Hematopoietic multipotent progenitor cell treated with erythropoietin and hydrocortisone succinate and interleukin-3 and kit ligand, for 4 days (in vitro differentiated cells): ENCODE data around the gene HOXA11.

ENCODE experiments used
- DNase-seq: peaks from one replicate; pipeline ENCODE4 v3.0.0-alpha.2; 2015

The HOXA11 gene

GRCh38 chr7:27156508-27156898 lies 28.5 kb downstream of the HOXA11 start, which contains the start of gene HOXA7:
TSS of gene HOXA7 (minus strand) at chr7:27156675. CDS start at chr7:27156545, 130 bp downstream.
- DNase-seq: peak; percentile 87

GRCh38 chr7:27155816-27156507 lies 29.1 kb downstream of the HOXA11 start:
- peak; percentile 78 for DNase-seq

DNA sequence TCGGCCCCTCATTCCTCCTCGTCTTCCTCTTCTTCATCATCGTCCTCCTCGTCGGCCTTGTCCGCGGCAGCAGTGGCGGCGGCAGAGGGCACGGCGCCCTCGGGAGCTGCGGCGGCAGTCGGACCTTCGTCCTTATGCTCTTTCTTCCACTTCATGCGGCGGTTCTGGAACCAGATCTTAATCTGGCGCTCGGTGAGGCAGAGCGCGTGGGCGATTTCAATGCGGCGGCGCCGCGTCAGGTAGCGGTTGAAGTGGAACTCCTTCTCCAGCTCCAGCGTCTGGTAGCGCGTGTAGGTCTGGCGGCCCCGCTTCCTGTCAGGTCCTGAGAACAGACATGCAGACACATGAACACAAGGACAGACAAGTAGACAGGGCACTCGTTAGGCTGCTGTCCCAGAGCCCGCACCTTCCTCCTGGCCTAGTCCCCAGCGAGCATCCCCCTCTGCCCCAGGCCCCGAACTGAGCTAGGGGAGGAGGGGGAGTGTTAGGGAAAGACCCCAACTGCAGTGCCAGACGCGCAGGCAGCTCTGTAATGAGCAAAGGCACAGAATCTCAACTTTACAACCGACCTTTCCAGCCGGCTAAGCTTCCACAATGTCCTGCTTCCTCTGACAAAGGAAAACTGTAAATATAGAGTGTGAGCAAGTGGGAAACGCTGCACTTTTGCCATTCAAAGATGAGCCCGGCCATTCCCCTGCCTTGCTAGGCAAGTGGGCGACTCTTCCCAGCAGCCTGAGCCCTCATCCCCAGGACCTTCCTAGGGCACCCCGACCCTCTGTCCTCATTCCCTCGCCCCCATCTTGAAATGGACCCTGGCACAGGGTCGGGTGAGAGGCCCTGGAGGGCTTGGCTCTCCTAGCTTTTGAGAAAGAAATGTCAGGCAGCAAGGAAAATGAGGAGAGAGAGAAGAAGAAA lies 29.9 kb downstream of the HOXA11 start:
- DNase-seq: peak; percentile 71

- no peak for DNase-seq
These were observed 30.7 kb downstream of the HOXA11 start for GRCh38 chr7:27154369-27154768.

DNA sequence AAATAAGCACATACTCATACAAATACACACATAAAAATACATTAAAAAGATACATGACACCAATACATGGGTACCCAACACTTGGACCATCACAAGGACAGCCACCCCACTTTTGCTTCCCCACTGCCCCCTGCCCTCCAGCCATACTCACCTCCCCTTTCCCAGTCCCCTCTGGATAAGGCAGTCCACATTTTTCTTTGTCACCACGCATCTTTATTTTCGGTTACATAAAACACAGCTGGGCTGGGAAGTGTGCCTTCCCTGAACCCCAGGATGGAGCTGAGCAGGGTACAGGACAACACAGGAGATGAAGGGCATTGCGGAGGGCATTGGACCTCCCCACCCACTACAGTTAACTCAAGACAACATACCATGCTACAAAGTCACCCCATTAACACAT lies 31.5 kb downstream of the HOXA11 start:
- DNase-seq: no peak

DNA sequence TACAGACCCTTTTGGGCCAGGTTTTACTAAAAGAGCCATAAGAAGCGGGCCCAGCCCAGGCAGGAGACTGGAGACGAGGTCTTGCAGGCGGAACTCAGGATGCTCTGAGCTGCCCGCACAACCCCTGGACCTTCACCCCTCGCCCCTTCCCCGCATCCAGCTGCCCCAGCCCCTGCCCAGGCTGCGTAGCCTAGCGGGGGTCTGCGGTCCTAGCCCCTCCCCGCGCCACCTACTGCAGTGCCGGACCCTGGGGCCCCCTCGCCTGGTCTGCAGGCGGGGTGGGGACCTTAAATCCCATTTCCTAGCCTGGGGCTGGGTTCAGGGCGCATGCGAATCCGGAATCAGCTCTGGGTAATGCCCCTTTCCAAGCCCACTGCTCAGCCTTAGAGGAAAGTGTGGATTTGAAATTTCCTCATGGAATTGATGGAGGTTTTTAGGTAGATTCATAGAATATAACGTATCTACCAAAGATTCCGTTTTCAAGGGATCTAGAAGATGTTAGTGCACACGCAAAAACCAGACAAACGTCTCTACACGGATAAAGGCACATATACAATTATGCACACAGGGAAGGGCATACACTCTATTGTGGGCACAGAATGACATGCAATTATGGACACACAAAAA lies 32.1 kb downstream of the HOXA11 start:
- DNase-seq: no peak

DNA sequence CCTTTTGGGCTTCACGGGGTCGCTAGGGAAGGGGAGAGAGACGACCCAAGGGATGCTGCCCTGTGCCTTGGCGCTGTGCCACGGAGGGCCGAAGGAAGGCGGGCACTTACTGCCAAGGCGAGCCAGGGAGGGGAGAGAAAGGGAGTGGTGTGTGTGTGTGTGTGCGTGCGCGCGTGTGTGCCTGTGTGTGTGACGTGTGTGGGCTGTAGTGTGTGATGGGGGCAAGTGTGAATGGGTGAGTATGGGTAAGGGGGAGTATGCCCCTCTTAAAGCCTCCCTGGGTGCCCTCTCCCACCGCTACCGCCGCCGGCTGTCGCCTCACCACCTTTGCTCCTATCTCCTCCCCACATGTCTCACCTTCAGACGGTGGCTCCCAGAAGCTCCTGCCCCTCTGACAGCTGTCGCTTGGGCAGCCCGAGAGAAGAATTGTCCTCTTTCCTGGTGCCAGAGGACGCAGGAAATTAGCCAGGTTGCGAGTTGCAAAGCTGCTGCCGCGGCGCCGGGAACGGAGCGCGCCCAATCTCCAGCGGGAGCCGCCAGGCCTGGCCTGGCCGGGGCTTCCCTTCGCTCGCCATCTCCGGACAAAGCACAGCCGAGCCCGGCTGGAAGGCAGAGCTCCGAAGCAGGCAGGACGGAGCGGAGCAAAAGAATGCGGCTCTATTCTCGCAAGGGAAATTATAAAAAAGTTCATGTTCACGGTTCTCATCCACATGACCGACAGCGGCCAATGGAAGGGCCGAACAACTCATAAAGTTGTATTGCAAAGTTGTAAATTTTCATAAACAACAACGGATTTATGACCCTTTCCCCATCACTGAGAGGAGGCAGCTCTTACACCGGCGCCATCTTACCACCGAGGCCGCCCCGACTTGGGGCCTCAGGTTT lies 32.9 kb downstream of the HOXA11 start, which contains the start of gene HOXA3:
Gene HOXA3, minus strand, starts transcription at position 653 of the 885 bp plus-strand sequence. CDS start 41,943 bp downstream, outside the sequence.
- DNase-seq: peak; percentile 79

- DNase-seq: no peak
These were observed 33.6 kb downstream of the HOXA11 start for GRCh38 chr7:27151341-27151930.

- DNase-seq: peak; percentile 93
These were observed 34.3 kb downstream of the HOXA11 start for GRCh38 chr7:27150568-27151340.

- no peak for DNase-seq
These were observed 35.0 kb downstream of the HOXA11 start for GRCh38 chr7:27149842-27150567.

DNA sequence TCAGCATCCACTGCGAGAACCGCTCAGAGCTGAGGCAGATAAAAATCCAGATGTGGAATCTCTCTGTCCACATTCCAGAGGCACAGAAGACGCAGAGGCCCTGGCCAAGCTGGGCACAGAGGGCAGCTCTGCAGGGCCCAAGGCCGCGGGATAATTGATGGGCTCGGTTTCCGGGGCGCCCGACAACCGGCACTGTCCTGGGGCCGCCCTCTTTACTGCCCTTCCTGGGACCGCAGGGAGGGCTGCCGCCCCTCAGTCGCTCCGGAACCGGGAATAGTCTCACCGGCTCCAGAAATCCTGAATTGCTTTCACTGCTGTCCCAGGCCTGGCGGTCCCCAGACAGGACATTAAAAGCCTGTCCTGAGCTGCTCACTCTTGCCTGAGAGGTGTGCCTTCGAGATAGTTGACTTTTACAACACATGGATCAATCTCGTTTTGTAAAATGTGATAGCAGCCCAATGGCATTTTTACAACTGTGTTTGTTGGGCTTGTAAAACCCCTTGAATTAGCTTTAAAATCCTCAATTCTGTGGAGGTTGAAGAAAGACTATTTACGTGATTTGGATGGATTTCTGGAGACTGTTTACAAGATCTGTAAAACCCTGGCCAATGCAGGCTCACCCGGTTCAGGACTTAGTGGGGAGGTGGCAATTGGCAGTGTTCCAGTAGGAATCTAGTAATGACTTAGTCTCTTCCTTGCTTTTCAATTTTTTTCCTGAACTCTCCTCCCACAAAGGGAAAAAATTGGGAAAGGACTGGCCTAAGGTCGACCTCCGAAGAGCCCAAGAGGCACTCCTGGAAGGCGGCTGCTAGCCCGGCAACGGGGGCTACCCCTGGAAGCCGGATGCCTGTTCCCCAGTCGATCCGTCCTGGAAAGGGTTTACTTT lies 36.0 kb downstream of the HOXA11 start:
- DNase-seq: no peak

DNA sequence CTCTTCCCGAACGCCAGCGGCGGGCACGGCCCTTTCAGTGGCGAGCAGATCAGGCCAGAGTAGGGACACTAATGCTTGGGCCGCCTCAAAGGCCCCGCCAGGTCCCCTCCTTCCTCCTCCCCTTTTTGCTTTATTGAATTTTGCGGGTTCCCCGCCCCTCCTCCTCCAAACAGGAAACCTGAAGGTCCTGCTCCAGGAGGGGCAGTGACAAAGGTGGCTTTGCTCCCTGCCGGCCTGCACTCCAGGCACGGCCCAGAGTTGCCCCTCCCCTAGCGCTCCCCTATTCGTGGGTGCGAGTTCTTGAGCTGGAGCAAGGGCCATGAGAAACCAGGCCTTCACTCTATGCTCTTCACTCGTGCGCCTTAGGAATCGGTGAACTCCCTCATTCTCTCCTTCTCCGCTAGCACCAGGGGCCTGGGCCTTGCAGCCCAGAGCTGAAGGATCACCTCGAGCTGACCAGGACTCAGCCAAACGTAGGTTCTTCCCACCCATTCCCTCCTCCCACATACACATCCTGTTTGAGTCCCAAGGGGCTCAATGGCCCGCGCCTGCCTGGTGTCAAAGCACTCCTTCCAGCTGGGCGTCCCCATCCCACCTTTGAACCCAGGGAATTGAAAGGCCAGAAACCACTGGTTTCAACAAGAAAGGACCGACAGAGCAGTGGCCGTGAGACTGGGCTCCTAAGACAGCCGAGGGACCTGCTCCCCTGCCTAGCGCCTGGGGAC lies 36.8 kb downstream of the HOXA11 start:
- DNase-seq: peak; percentile 64

DNA sequence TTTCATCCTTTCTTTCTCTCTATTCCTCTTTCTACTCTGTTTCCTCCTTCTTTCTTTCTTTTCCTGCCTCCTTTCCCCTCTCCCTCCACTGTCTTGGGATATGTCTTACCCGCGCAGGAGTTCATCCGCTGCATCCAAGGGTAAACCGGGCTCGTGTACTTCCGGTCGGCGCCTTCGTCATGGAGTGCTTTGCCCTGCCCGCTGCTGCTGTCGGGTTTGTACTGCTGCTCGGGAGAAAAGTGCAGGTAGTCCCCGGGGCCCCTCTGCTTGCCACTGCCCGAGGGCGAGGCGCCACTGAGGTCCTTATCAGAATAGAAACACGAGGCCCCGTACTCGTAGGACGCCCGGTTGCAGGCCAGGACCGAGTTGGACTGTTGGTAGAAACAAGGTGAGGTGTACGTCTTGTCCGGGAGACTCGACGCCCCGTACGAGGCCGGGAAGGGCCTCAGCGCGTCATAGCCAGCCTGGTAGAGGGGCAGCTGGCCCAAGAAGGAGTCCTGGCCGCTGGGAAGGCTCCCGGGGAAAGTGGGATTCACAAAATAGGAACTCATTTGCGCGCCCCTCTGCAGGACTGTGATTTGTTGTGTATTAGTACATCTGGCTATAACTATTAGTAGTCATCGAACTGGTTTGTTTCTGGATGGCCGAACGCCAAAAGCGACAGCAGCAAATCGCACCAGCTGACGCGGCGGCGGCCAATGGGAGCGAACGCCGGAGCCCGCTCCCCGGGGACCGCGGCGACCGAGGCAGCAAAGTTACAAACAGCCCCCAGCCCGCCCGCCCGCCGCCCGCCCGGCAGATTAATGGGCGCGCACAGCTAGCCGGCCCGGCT lies 37.6 kb downstream of the HOXA11 start, which contains the start of gene HOXA6:
Gene HOXA6, minus strand, starts transcription at position 576 of the 832 bp plus-strand sequence. Its CDS starts 25 bp downstream, at position 551.
- peak; percentile 60 for DNase-seq

DNA sequence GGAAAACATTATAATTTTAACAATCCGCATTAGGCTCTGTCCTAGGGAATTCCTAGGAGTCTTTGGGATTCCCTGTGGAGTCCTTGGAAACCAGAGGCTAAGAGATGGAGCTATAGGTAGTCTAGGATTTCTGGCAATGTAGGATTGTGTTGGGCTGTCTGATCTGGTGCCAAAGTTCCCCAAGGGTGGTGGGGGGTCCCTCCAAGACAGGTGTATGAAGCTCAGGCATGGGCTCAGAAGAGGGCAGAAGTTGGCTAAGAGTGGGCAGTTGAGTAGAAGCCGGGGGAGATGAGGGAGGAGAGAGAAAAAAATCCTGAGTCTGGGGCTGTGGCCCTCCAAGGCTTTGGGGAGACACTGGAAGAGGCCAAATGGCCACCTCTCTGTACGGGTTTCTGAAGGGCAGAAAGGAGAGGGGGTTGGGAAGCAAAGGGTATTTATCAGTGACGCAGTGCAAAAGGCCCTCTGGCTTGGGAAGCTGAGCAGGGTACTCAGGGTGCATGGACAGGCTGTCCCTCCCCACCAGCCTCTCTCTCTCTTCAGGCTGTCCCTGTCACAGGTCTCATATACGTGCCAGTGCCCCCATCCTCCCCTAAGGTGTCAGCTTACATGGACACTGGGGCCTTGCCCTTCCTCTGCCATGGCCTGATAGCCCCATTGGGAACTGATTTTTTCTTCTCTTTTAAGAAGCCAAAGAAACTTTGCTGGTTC lies 38.4 kb downstream of the HOXA11 start:
- DNase-seq: no peak

DNA sequence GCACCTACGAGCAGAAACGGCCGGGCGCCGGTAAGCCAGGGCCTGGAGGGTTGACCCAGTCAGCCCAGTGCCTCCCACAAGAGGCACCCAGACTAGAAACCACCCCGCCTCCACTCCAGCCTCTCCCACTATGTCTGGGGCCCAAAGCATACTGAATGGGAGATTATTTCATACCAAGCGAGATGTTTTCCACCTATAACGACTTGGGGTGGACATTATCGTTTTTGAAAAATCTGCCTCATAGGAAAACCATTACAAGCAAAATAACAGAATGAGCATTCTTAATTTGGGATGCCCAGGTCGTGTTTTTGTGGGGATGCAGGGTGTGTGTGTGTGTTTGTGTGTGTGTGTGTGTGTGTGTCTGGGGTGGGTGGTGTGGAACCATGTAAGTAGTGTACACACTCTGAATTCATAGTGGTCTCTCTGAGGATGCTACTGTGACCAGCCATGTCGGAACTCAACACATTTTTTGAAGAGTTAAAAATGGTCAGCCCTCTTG lies 39.1 kb downstream of the HOXA11 start:
- no peak for DNase-seq

DNA sequence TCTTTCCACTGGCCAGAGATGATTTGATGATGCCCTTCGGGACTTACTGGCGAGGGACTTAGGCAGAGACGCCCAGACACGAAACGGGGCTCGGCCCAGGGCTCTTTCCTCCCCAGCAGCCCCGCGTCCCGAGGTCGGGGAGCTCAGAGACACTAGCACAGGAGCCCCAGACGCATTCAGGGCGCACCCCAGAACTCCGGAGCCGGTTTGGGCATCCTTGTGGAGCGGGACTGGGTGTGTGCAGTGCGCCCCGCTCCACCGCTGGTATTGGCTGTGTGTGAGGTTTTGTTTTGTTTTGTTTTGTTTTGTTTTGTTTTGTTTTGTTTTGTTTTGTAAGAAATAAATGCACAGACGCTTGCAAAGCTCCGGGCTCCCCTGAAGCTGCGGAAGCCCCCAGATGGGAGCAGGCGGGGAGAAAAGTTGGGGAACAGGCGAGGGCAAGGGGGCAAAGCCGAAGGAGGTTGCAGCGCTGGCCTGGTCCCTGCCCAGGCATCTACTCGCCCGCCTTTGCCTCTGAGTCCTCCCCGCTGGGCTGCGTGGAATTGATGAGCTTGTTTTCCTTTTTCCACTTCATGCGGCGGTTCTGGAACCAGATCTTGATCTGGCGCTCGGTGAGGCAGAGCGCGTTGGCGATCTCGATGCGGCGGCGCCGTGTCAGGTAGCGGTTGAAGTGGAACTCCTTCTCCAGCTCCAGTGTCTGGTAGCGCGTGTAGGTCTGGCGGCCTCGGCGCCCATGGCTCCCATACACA lies 39.7 kb downstream of the HOXA11 start:
- no peak for DNase-seq
